ENCODE data around the gene KIRREL3.

The KIRREL3 gene

GRCh38 chr11:126424471-126425039 is 576.0 kb downstream of the KIRREL3 start:
- Histone ChIP-seq H3K4me1 (ENCODE audit: insufficient read depth, insufficient read length) (peaks cover 11% of the 10 kb centered on the region), H3K36me3 (ENCODE audit: insufficient read depth, insufficient read length, low read length) (peaks cover 3% of the 10 kb centered on the region), H3K27me3 (ENCODE audit: insufficient read depth, insufficient read length) (no peaks in the 10 kb centered on the region), H3K9ac (ENCODE audit: insufficient read length, low read depth) (no peak overlapping the region), H3K4me3 (ENCODE audit: insufficient read length, low read depth) (no peak overlapping the region), H3K9me3 (ENCODE audit: insufficient read depth, low read length) (no peaks in the 10 kb centered on the region)
- TF ChIP-seq ZNF274 (IDR thresholded peaks at IDR 0.05; ENCODE audit: low read depth, low read length) = no peak
- no peak for TF ChIP-seq SUZ12 (IDR thresholded peaks at IDR 0.05; ENCODE audit: extremely low read depth, insufficient read depth, insufficient read length)
- TF ChIP-seq YY1 (IDR thresholded peaks at IDR 0.05; ENCODE audit: insufficient read depth, insufficient read length) = no peak
- DNase-seq (ENCODE audit: low read depth, low spot score) = no peak

- Histone ChIP-seq H3K9ac (ENCODE audit: insufficient read length, low read depth) (no peak overlapping the region), H3K36me3 (ENCODE audit: insufficient read depth, insufficient read length, low read length) (peaks cover 3% of the 10 kb centered on the region), H3K4me1 (ENCODE audit: insufficient read depth, insufficient read length) (peaks cover 11% of the 10 kb centered on the region), H3K27me3 (ENCODE audit: insufficient read depth, insufficient read length) (no peaks in the 10 kb centered on the region), H3K9me3 (ENCODE audit: insufficient read depth, low read length) (no peaks in the 10 kb centered on the region), H3K4me3 (ENCODE audit: insufficient read length, low read depth) (no peak overlapping the region)
- TF ChIP-seq YY1 (IDR thresholded peaks at IDR 0.05; ENCODE audit: insufficient read depth, insufficient read length) (no peak), ZNF274 (IDR thresholded peaks at IDR 0.05; ENCODE audit: low read depth, low read length) (no peak), SUZ12 (IDR thresholded peaks at IDR 0.05; ENCODE audit: extremely low read depth, insufficient read depth, insufficient read length) (no peak)
- no peak for DNase-seq (ENCODE audit: low read depth, low spot score)
Measured at GRCh38 chr11:126423743-126424142, 576.8 kb downstream of the KIRREL3 start.

GRCh38 chr11:126423154-126423553 is 577.4 kb downstream of the KIRREL3 start:
- Histone ChIP-seq H3K4me3 (ENCODE audit: insufficient read length, low read depth) (no peak overlapping the region), H3K9ac (ENCODE audit: insufficient read length, low read depth) (no peak overlapping the region), H3K27me3 (ENCODE audit: insufficient read depth, insufficient read length) (no peaks in the 10 kb centered on the region), H3K9me3 (ENCODE audit: insufficient read depth, low read length) (no peaks in the 10 kb centered on the region), H3K36me3 (ENCODE audit: insufficient read depth, insufficient read length, low read length) (peaks cover 3% of the 10 kb centered on the region), H3K4me1 (ENCODE audit: insufficient read depth, insufficient read length) (peaks cover 11% of the 10 kb centered on the region)
- DNase-seq (ENCODE audit: low read depth, low spot score) = no peak
- TF ChIP-seq SUZ12 (IDR thresholded peaks at IDR 0.05; ENCODE audit: extremely low read depth, insufficient read depth, insufficient read length) = no peak
- TF ChIP-seq YY1 (IDR thresholded peaks at IDR 0.05; ENCODE audit: insufficient read depth, insufficient read length) = no peak
- no peak for TF ChIP-seq ZNF274 (IDR thresholded peaks at IDR 0.05; ENCODE audit: low read depth, low read length)

- H3K4me1 ChIP-seq (ENCODE audit: insufficient read depth, insufficient read length) = peaks cover 10% of the 10 kb centered on the region
- H3K9me3 ChIP-seq (ENCODE audit: insufficient read depth, low read length) = no peaks in the 10 kb centered on the region
- H3K27me3 ChIP-seq (ENCODE audit: insufficient read depth, insufficient read length) = no peaks in the 10 kb centered on the region
- no peak overlapping the region for H3K9ac ChIP-seq (ENCODE audit: insufficient read length, low read depth)
- TF ChIP-seq ZNF274 (IDR thresholded peaks at IDR 0.05; ENCODE audit: low read depth, low read length) (no peak), YY1 (IDR thresholded peaks at IDR 0.05; ENCODE audit: insufficient read depth, insufficient read length) (no peak), SUZ12 (IDR thresholded peaks at IDR 0.05; ENCODE audit: extremely low read depth, insufficient read depth, insufficient read length) (no peak)
- peaks cover 3% of the 10 kb centered on the region for H3K36me3 ChIP-seq (ENCODE audit: insufficient read depth, insufficient read length, low read length)
- no peak for DNase-seq (ENCODE audit: low read depth, low spot score)
- no peak overlapping the region for H3K4me3 ChIP-seq (ENCODE audit: insufficient read length, low read depth)
Measured at GRCh38 chr11:126422446-126422845, 578.1 kb downstream of the KIRREL3 start.

- Histone ChIP-seq H3K9me3 (ENCODE audit: insufficient read depth, low read length) (no peaks in the 10 kb centered on the region), H3K4me1 (ENCODE audit: insufficient read depth, insufficient read length) (peaks cover 2% of the 10 kb centered on the region), H3K36me3 (ENCODE audit: insufficient read depth, insufficient read length, low read length) (peaks cover 3% of the 10 kb centered on the region), H3K9ac (ENCODE audit: insufficient read length, low read depth) (no peak overlapping the region), H3K4me3 (ENCODE audit: insufficient read length, low read depth) (no peak overlapping the region), H3K27me3 (ENCODE audit: insufficient read depth, insufficient read length) (no peaks in the 10 kb centered on the region)
- TF ChIP-seq SUZ12 (IDR thresholded peaks at IDR 0.05; ENCODE audit: extremely low read depth, insufficient read depth, insufficient read length) (no peak), ZNF274 (IDR thresholded peaks at IDR 0.05; ENCODE audit: low read depth, low read length) (no peak), YY1 (IDR thresholded peaks at IDR 0.05; ENCODE audit: insufficient read depth, insufficient read length) (no peak)
- DNase-seq (ENCODE audit: low read depth, low spot score) = no peak
Measured at GRCh38 chr11:126421271-126421671, 579.3 kb downstream of the KIRREL3 start.

GRCh38 chr11:126420698-126421256 is 579.8 kb downstream of the KIRREL3 start:
- TF ChIP-seq SUZ12 (IDR thresholded peaks at IDR 0.05; ENCODE audit: extremely low read depth, insufficient read depth, insufficient read length) (no peak), ZNF274 (IDR thresholded peaks at IDR 0.05; ENCODE audit: low read depth, low read length) (no peak), YY1 (IDR thresholded peaks at IDR 0.05; ENCODE audit: insufficient read depth, insufficient read length) (no peak)
- Histone ChIP-seq H3K27me3 (ENCODE audit: insufficient read depth, insufficient read length) (no peaks in the 10 kb centered on the region), H3K9ac (ENCODE audit: insufficient read length, low read depth) (no peak overlapping the region), H3K9me3 (ENCODE audit: insufficient read depth, low read length) (no peaks in the 10 kb centered on the region), H3K4me3 (ENCODE audit: insufficient read length, low read depth) (no peak overlapping the region), H3K4me1 (ENCODE audit: insufficient read depth, insufficient read length) (peaks cover 2% of the 10 kb centered on the region), H3K36me3 (ENCODE audit: insufficient read depth, insufficient read length, low read length) (peaks cover 3% of the 10 kb centered on the region)
- no peak for DNase-seq (ENCODE audit: low read depth, low spot score)

- no peak overlapping the region for H3K4me3 ChIP-seq (ENCODE audit: insufficient read length, low read depth)
- no peak for DNase-seq (ENCODE audit: low read depth, low spot score)
- no peaks in the 10 kb centered on the region for H3K9me3 ChIP-seq (ENCODE audit: insufficient read depth, low read length)
- H3K36me3 ChIP-seq (ENCODE audit: insufficient read depth, insufficient read length, low read length) = peaks cover 7% of the 10 kb centered on the region
- peaks cover 2% of the 10 kb centered on the region for H3K4me1 ChIP-seq (ENCODE audit: insufficient read depth, insufficient read length)
- TF ChIP-seq YY1 (IDR thresholded peaks at IDR 0.05; ENCODE audit: insufficient read depth, insufficient read length) (no peak), SUZ12 (IDR thresholded peaks at IDR 0.05; ENCODE audit: extremely low read depth, insufficient read depth, insufficient read length) (no peak), ZNF274 (IDR thresholded peaks at IDR 0.05; ENCODE audit: low read depth, low read length) (no peak)
- H3K9ac ChIP-seq (ENCODE audit: insufficient read length, low read depth) = no peak overlapping the region
- H3K27me3 ChIP-seq (ENCODE audit: insufficient read depth, insufficient read length) = no peaks in the 10 kb centered on the region
Measured at GRCh38 chr11:126419801-126420697, 580.5 kb downstream of the KIRREL3 start.

Measured in NT2/D1 (cell line).